Non-pigmented ciliary epithelial cell (primary cell): ENCODE data around the gene LILRB5.
"Not testable (repeated sequence)": the region's sequence is repeated elsewhere in the genome, so short reads cannot be mapped to it uniquely, and the experiment has no call there.

Source experiments
- DNase-seq: peaks from one replicate; pipeline ENCODE4 v3.0.0-alpha.2; 2010; ENCODE audit warnings: low read depth

Gene LILRB5

GRCh38 chr19:54211235-54211634 is 45.8 kb downstream of the LILRB5 start:
- no peak for DNase-seq

GRCh38 chr19:54209811-54210494 is 47.1 kb downstream of the LILRB5 start:
- DNase-seq, result peak; percentile 96

GRCh38 chr19:54209058-54209810 is 47.8 kb downstream of the LILRB5 start:
- no peak for DNase-seq

GRCh38 chr19:54208784-54209057 is 48.4 kb downstream of the LILRB5 start:
- no peak for DNase-seq

GRCh38 chr19:54207983-54208783 is 48.9 kb downstream of the LILRB5 start:
- peak; percentile 80 for DNase-seq

GRCh38 chr19:54207676-54207982 is 49.4 kb downstream of the LILRB5 start:
- no peak for DNase-seq

- not testable (repeated sequence) for DNase-seq
Measured at GRCh38 chr19:54207193-54207592, 49.9 kb downstream of the LILRB5 start.

GRCh38 chr19:54206831-54207177 is 50.3 kb downstream of the LILRB5 start:
- DNase-seq, result no peak

GRCh38 chr19:54206030-54206830 is 50.8 kb downstream of the LILRB5 start:
- DNase-seq, result no peak

GRCh38 chr19:54204767-54205468 is 52.2 kb downstream of the LILRB5 start:
- DNase-seq, result no peak

GRCh38 chr19:54203151-54203611 is 53.9 kb downstream of the LILRB5 start:
- DNase-seq, result no peak

- no peak for DNase-seq
Measured at GRCh38 chr19:54201980-54202379, 55.1 kb downstream of the LILRB5 start.

- DNase-seq, result no peak
Measured at GRCh38 chr19:54201172-54201701, 55.8 kb downstream of the LILRB5 start.
